ENCODE results near the gene TGFB2. TPM values are rescaled to one million over a fixed set of nuclear protein-coding genes. Genes with fewer than 3 reads are reported as not detected.

Gene TGFB2
- total RNA-seq, 1 experiment from 2014 or later = 2.5 TPM

DNA sequence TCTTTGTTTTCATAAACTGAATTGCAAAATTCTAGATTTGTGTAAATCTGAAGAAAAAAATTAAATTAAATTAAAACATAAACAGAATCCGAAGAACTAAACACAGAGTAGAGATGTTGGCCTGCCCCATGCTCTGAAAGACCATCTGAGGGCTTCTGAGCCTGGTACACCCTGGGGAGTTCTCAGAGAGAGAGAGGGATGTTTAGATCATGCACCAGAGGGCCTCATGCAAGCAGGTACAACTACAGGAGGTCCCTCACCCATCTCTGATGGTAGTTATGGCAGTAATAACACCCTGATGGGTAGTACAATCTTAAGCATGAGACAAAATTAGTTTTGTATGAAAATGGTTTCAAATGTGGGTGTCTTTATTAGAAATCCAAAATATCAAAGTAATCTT, 127.7 kb downstream of the TGFB2 start:
- DNase-seq (ENCODE audit: low spot score) (no peak), ATAC-seq (no peak)
- H3K4me1 Mint-ChIP-seq = 0 out of 2 replicates have a peak, but pooled peaks cover 3% of the 10 kb centered on the region
- H3K27me3 Mint-ChIP-seq (ENCODE audit: low read depth) = no peaks in the 10 kb centered on the region; the same call in 1 of the 2 replicates
- H3K4me3 Mint-ChIP-seq = no peak overlapping the region
- no peak overlapping the region for H3K27ac Mint-ChIP-seq
- no peaks in the 10 kb centered on the region for H3K9me3 Mint-ChIP-seq
- ChIA-PET CTCF (no interaction called here), POLR2A (no interaction called here)
- no peak for TF ChIP-seq CREB1 (CRISPR knock-in tag; IDR thresholded peaks at IDR 0.05)
- no peak for TF ChIP-seq SP1 (CRISPR knock-in tag; conservative IDR thresholded peaks at IDR 0.05)
- TF ChIP-seq, protein P1, sequence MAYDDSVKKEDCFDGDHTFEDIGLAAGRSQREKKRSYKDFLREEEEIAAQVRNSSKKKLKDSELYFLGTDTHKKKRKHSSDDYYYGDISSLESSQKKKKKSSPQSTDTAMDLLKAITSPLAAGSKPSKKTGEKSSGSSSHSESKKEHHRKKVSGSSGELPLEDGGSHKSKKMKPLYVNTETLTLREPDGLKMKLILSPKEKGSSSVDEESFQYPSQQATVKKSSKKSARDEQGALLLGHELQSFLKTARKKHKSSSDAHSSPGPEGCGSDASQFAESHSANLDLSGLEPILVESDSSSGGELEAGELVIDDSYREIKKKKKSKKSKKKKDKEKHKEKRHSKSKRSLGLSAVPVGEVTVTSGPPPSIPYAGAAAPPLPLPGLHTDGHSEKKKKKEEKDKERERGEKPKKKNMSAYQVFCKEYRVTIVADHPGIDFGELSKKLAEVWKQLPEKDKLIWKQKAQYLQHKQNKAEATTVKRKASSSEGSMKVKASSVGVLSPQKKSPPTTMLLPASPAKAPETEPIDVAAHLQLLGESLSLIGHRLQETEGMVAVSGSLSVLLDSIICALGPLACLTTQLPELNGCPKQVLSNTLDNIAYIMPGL (CRISPR knock-in tag; IDR thresholded peaks at IDR 0.05) = no peak
- TF ChIP-seq, protein P2, sequence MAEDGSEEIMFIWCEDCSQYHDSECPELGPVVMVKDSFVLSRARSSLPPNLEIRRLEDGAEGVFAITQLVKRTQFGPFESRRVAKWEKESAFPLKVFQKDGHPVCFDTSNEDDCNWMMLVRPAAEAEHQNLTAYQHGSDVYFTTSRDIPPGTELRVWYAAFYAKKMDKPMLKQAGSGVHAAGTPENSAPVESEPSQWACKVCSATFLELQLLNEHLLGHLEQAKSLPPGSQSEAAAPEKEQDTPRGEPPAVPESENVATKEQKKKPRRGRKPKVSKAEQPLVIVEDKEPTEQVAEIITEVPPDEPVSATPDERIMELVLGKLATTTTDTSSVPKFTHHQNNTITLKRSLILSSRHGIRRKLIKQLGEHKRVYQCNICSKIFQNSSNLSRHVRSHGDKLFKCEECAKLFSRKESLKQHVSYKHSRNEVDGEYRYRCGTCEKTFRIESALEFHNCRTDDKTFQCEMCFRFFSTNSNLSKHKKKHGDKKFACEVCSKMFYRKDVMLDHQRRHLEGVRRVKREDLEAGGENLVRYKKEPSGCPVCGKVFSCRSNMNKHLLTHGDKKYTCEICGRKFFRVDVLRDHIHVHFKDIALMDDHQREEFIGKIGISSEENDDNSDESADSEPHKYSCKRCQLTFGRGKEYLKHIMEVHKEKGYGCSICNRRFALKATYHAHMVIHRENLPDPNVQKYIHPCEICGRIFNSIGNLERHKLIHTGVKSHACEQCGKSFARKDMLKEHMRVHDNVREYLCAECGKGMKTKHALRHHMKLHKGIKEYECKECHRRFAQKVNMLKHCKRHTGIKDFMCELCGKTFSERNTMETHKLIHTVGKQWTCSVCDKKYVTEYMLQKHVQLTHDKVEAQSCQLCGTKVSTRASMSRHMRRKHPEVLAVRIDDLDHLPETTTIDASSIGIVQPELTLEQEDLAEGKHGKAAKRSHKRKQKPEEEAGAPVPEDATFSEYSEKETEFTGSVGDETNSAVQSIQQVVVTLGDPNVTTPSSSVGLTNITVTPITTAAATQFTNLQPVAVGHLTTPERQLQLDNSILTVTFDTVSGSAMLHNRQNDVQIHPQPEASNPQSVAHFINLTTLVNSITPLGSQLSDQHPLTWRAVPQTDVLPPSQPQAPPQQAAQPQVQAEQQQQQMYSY (CRISPR knock-in tag; IDR thresholded peaks at IDR 0.05) = no peak
- no peak for TF ChIP-seq CTCF (IDR thresholded peaks at IDR 0.05)
- no peak for TF ChIP-seq SOX15 (CRISPR knock-in tag; IDR thresholded peaks at IDR 0.05)
- no peak for TF ChIP-seq ATF2 (CRISPR knock-in tag; IDR thresholded peaks at IDR 0.05; ENCODE audit: borderline replicate concordance, low read depth)
- TF ChIP-seq E2F5 (CRISPR knock-in tag; IDR thresholded peaks at IDR 0.05) = no peak
- no peak for TF ChIP-seq ZNF671 (CRISPR knock-in tag; IDR thresholded peaks at IDR 0.05)
- TF ChIP-seq ZNF317 (CRISPR knock-in tag; IDR thresholded peaks at IDR 0.05; ENCODE audit: borderline replicate concordance, low read depth) = no peak
- H3K36me3 Mint-ChIP-seq = no peaks in the 10 kb centered on the region

DNA sequence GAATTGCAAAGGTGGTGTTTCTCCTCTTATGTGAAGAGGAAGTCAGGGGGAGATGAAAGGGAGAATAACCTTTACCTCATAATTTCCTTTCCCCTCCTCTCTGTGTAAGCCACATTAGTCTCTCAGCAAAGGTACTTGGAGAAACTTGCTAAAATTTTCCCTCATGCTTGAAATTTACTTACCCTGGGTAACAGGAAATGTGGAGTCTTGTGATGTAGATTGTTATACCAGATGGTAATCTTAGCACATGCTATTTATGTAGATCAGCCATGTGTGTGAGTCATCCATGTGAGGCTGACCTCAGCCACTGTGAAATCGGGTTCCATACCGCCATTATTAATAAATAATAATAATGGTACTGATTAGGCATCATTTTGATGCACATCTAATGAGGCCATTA, 128.4 kb downstream of the TGFB2 start:
- Mint-ChIP-seq H3K4me1 (0 out of 2 replicates have a peak, but pooled peaks cover 3% of the 10 kb centered on the region), H3K27me3 (ENCODE audit: low read depth) (no peaks in the 10 kb centered on the region; the same call in 1 of the 2 replicates), H3K4me3 (no peak overlapping the region), H3K27ac (no peak overlapping the region), H3K9me3 (no peaks in the 10 kb centered on the region), H3K36me3 (no peaks in the 10 kb centered on the region)
- DNase-seq (ENCODE audit: low spot score) = no peak
- POLR2A ChIA-PET = no interaction called here
- CTCF ChIA-PET = no interaction called here
- TF ChIP-seq ZNF121 (CRISPR knock-in tag; IDR thresholded peaks at IDR 0.05) (no peak), TEAD4 (CRISPR knock-in tag; IDR thresholded peaks at IDR 0.05) (no peak), NFYB (CRISPR knock-in tag; conservative IDR thresholded peaks at IDR 0.05; ENCODE audit: low read depth) (no peak), RORB (CRISPR knock-in tag; IDR thresholded peaks at IDR 0.05) (no peak), CREM (CRISPR knock-in tag; IDR thresholded peaks at IDR 0.05) (no peak), USF1 (CRISPR knock-in tag; IDR thresholded peaks at IDR 0.05) (no peak), ZNF671 (CRISPR knock-in tag; IDR thresholded peaks at IDR 0.05) (no peak), MAX (CRISPR knock-in tag; IDR thresholded peaks at IDR 0.05) (no peak), SOX15 (CRISPR knock-in tag; IDR thresholded peaks at IDR 0.05) (no peak), GRHL2 (CRISPR knock-in tag; IDR thresholded peaks at IDR 0.05; ENCODE audit: insufficient replicate concordance, severe bottlenecking) (no peak), SP1 (CRISPR knock-in tag; conservative IDR thresholded peaks at IDR 0.05) (no peak), ESRRA (CRISPR knock-in tag; IDR thresholded peaks at IDR 0.05; ENCODE audit: borderline replicate concordance) (no peak), ZMAT4 (CRISPR knock-in tag; IDR thresholded peaks at IDR 0.05) (no peak)
- ATAC-seq = no peak

All from WTC11 (cell line).